ENCODE measurements around the gene CPSF7. TPM values are rescaled to one million over a fixed set of nuclear protein-coding genes. Genes with fewer than 3 reads are reported as not detected.

Gene CPSF7
- total and polyA plus RNA-seq, 4 donors: 12.5 to 23.7 (median 22.2) TPM

- H3K4me3 ChIP-seq (ENCODE audit: low read depth in 1 of 3, low read length in 3 of 3): no peak overlapping the region
- 88% methylated on average over 12 of the region's 12 CpGs for WGBS
- H3K27ac ChIP-seq (ENCODE audit: low read depth in 1 of 2, low read length in 2 of 2): no peak overlapping the region
- H3K4me1 ChIP-seq (ENCODE audit: control insufficient read depth in 4 of 4, insufficient read depth in 4 of 4, low read length in 3 of 4): no peaks in the 10 kb centered on the region
- peaks cover 5 to 37% (median 29%) of the 10 kb centered on the region in 4 donors for H3K36me3 ChIP-seq (ENCODE audit: control insufficient read depth in 4 of 4, insufficient read depth in 3 of 4, low read depth in 1 of 4, low read length in 3 of 4)
- DNase-seq (ENCODE audit: low spot score): no peak
- H3K27me3 ChIP-seq (ENCODE audit: control insufficient read depth in 4 of 4, insufficient read depth in 4 of 4, low read length in 3 of 4): no peaks in the 10 kb centered on the region
- H3K9me3 ChIP-seq (ENCODE audit: control insufficient read depth in 4 of 4, low read length in 3 of 4): no peaks in the 10 kb centered on the region
- TF ChIP-seq SP1 (IDR thresholded peaks at IDR 0.05) (no peak), REST (IDR thresholded peaks at IDR 0.05) (no peak), FOXA1 (IDR thresholded peaks at IDR 0.05) (no peak), NR2F2 (IDR thresholded peaks at IDR 0.05) (no peak), FOXA2 (IDR thresholded peaks at IDR 0.05) (no peak), ZBTB33 (IDR thresholded peaks at IDR 0.05) (no peak), YY1 (IDR thresholded peaks at IDR 0.05) (no peak)
- H3K9ac ChIP-seq (ENCODE audit: low read depth in 1 of 2, low read length in 2 of 2): no peak overlapping the region
Measured at GRCh38 chr11:61447601-61448551, 18.1 kb upstream of the CPSF7 start.

GRCh38 chr11:61446211-61446651 is 16.5 kb upstream of the CPSF7 start:
- no peaks in the 10 kb centered on the region for H3K27me3 ChIP-seq (ENCODE audit: control insufficient read depth in 4 of 4, insufficient read depth in 4 of 4, low read length in 3 of 4)
- H3K36me3 ChIP-seq (ENCODE audit: control insufficient read depth in 4 of 4, insufficient read depth in 3 of 4, low read depth in 1 of 4, low read length in 3 of 4): peaks cover 5 to 37% (median 31%) of the 10 kb centered on the region in 4 donors
- no peak overlapping the region for H3K9ac ChIP-seq (ENCODE audit: low read depth in 1 of 2, low read length in 2 of 2)

More at GRCh38 chr11:61446211-61446651, 16.5 kb upstream of the CPSF7 start:
- WGBS: 45% methylated on average over 7 of the region's 7 CpGs
- TF ChIP-seq, protein P1, sequence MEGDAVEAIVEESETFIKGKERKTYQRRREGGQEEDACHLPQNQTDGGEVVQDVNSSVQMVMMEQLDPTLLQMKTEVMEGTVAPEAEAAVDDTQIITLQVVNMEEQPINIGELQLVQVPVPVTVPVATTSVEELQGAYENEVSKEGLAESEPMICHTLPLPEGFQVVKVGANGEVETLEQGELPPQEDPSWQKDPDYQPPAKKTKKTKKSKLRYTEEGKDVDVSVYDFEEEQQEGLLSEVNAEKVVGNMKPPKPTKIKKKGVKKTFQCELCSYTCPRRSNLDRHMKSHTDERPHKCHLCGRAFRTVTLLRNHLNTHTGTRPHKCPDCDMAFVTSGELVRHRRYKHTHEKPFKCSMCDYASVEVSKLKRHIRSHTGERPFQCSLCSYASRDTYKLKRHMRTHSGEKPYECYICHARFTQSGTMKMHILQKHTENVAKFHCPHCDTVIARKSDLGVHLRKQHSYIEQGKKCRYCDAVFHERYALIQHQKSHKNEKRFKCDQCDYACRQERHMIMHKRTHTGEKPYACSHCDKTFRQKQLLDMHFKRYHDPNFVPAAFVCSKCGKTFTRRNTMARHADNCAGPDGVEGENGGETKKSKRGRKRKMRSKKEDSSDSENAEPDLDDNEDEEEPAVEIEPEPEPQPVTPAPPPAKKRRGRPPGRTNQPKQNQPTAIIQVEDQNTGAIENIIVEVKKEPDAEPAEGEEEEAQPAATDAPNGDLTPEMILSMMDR (IDR thresholded peaks at IDR 0.05; ENCODE audit: low read depth, low read length, missing input control): peak; percentile 75
- TF ChIP-seq FOXA2 (IDR thresholded peaks at IDR 0.05) (no peak), RXRA (IDR thresholded peaks at IDR 0.05) (peak in 1 of 2 donors; percentile 44), TAF1 (conservative IDR thresholded peaks at IDR 0.05) (no peak), RAD21 (IDR thresholded peaks at IDR 0.05) (peak; percentile 83 to 89), ATF3 (IDR thresholded peaks at IDR 0.05) (peak; percentile 27), HNF4A (conservative IDR thresholded peaks at IDR 0.05) (no peak)
- no peaks in the 10 kb centered on the region for H3K4me1 ChIP-seq (ENCODE audit: control insufficient read depth in 4 of 4, insufficient read depth in 4 of 4, low read length in 3 of 4)
- no peak overlapping the region for H3K27ac ChIP-seq (ENCODE audit: low read depth in 1 of 2, low read length in 2 of 2)
- no peaks in the 10 kb centered on the region for H3K9me3 ChIP-seq (ENCODE audit: control insufficient read depth in 4 of 4, low read length in 3 of 4)
- no peak overlapping the region for H3K4me3 ChIP-seq (ENCODE audit: low read depth in 1 of 3, low read length in 3 of 3)
- peak; percentile 76 for DNase-seq (ENCODE audit: low spot score)

Measured in liver (tissue), 9 donors.